Measurements from ENCODE around the gene TAGLN.

DNA sequence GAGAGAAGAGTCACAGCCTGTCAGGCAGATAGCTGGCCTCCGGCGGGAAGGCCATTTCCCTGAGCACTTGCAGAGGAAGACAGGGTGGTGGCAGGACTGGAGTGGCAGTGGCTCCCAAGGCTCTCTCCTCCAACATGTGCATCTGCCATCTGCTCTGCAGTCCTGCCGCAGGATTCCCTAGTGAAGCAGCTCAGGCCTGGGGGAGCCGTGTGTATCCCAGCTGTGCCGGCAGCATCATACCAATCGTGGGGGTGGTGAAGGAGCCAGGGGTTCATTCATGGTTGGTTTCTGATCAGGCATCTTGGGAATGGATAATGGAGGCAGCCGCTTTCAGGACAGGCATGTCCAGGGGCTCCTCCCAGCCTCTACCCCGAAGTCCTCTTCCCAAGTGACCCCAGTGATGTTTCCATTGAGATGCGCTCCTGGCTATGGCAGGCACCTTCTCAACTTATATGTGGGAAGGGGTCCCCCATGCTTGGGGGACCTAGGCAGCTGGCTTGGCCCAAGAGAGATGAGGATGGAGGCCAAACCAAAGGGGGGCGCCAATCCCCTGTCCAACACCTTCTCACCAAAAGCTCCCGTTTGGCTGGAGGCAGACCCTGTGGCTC is 6.1 kb downstream of the TAGLN start:
- TF ChIP-seq POLR2A (IDR thresholded peaks at IDR 0.05) (no peak), CTCF (IDR thresholded peaks at IDR 0.05) (no peak)

Measured in uterus (tissue), 2 donors.